Testis (tissue), 3 donors: ENCODE measurements around the gene SLC1A3. TPM values are rescaled to one million over a fixed set of nuclear protein-coding genes. Genes with fewer than 3 reads are reported as not detected.

Source experiments
- DNase-seq: peaks from one replicate; pipeline ENCODE4 v3.0.0-alpha.2; 2019
- H3K27ac ChIP-seq, 2 donors: fragments of 200-600 bp; sonication (generic); one replicate each; pipeline ENCODE4 v1.5.1; 2019
- H3K27me3 ChIP-seq: fragments of 200-600 bp; sonication (generic); one replicate; pipeline ENCODE4 v1.5.1; 2019
- H3K36me3 ChIP-seq: fragments of 200-600 bp; sonication (generic); one replicate; pipeline ENCODE4 v1.5.1; 2017; ENCODE audit warnings: low read depth; ENCODE audit errors: missing control alignments
- H3K4me1 ChIP-seq: fragments of 200-600 bp; sonication (generic); one replicate; pipeline ENCODE4 v1.5.1; 2019
- H3K4me3 ChIP-seq, 2 donors: fragments of 200-600 bp; sonication (generic); one replicate each; pipeline ENCODE4 v1.5.1; 2017 to 2019
- H3K9me3 ChIP-seq: fragments of 200-600 bp; sonication (generic); one replicate; pipeline ENCODE4 v1.5.1; 2017
- POLR2A ChIP-seq: fragments of 450-650 bp; IDR thresholded peaks from one replicate; pipeline ENCODE4 v1.6.1; 2017; ENCODE audit warnings: antibody characterized with exemption, mild to moderate bottlenecking, moderate library complexity
- WGBS, 2 donors: methylation state at CpG; one replicate each; pipeline ENCODE4 v1.1.5; 2018; 5-methylcytosine and 5-hydroxymethylcytosine counted together
- intact Hi-C: fragments of 100-400 bp; cut with DNase I; formaldehyde crosslinking; loops from one replicate; pipeline ENCODE4 v1.15.1; 2023; ENCODE audit warnings: low total_unique reads
- polyA plus RNA-seq: library from polyadenylated mRNA; stranded (reverse); fragments of 350-450 nt; fragmentation: Illumina TruSeq; extraction: RNeasy Lipid Tissue Mini Kit (QIAGEN cat#74804); gene quantifications from one replicate; pipeline ENCODE4 v1.2.3, GENCODE V29; 2014; ENCODE audit warnings: low read depth, low replicate concordance; ENCODE audit not compliant: insufficient read depth
- total RNA-seq, 2 donors: library from RNA; depleted of rRNA; stranded (reverse); fragments of >200 nt; gene quantifications; one replicate each; pipeline ENCODE4 v1.2.3, GENCODE V29; 2016
- TF ChIP-seq, protein P1 (sequence below), 3 experiments: fragments of 450-650 bp in 2 of 3; fragments of 200-600 bp in 1 of 3; sonication (generic) in 1 of 3; IDR thresholded peaks; one replicate each; pipeline ENCODE4 v1.5.1; 2016 to 2019; ENCODE audit warnings: antibody characterized with exemption in 3 of 3, mild to moderate bottlenecking in 2 of 3, moderate library complexity in 1 of 3

The SLC1A3 gene
- total and polyA plus RNA-seq, 3 donors from 2014 or later = 3.6 to 10.8 (median 6.6) TPM

DNA sequence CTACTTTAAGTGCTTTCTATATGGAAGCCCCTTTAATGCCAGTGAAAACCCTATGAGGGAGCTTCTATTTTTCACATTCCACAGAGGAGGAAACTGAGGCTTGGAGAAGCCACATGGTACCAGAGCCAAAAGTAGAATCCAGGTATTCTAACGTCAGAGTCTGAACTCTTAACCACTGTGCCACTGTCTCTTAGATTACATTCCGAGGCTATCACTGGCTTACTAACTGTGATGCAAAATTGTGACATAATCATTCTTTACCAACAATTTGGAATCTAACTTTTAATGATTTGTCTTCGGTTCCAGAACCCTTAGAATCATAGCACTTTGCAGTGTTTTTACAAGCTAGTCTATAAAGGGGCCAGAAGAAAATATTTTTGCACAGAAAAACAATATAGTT is 59.2 kb downstream of the SLC1A3 start:
- DNase-seq = no peak
- Histone ChIP-seq H3K9me3 (no peaks in the 10 kb centered on the region), H3K27me3 (no peaks in the 10 kb centered on the region), H3K4me3 (no peak overlapping the region), H3K27ac (no peak overlapping the region), H3K36me3 (no peaks in the 10 kb centered on the region), H3K4me1 (peaks cover 3% of the 10 kb centered on the region)
- TF ChIP-seq, protein P1, sequence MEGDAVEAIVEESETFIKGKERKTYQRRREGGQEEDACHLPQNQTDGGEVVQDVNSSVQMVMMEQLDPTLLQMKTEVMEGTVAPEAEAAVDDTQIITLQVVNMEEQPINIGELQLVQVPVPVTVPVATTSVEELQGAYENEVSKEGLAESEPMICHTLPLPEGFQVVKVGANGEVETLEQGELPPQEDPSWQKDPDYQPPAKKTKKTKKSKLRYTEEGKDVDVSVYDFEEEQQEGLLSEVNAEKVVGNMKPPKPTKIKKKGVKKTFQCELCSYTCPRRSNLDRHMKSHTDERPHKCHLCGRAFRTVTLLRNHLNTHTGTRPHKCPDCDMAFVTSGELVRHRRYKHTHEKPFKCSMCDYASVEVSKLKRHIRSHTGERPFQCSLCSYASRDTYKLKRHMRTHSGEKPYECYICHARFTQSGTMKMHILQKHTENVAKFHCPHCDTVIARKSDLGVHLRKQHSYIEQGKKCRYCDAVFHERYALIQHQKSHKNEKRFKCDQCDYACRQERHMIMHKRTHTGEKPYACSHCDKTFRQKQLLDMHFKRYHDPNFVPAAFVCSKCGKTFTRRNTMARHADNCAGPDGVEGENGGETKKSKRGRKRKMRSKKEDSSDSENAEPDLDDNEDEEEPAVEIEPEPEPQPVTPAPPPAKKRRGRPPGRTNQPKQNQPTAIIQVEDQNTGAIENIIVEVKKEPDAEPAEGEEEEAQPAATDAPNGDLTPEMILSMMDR (IDR thresholded peaks at IDR 0.05) = no peak
- no peak for TF ChIP-seq POLR2A
- 84 to 88% methylated on average over 3 of the region's 3 CpGs for WGBS, 2 donors
- intact Hi-C loops = no loop called here

DNA sequence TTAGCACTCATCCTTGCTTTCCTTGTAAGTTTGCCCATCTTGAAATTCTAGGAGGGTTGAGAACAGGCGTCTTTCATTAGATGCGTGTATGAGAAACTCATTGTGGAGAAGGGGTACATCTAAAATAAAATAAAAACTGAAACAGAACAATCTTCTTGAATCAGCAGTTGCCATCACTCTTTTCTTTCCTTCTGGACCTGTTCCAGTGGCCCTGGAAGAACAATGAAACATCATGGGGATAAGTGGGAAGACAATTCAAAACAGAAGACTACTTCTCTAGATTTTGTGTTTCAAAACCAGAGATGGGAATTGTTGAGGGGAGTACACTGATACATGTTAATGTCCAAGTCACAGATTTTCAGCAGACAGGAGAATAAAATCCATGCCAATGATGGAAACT is 59.9 kb downstream of the SLC1A3 start:
- no peak for DNase-seq
- intact Hi-C loops = no loop called here
- Histone ChIP-seq H3K9me3 (no peaks in the 10 kb centered on the region), H3K27me3 (no peaks in the 10 kb centered on the region), H3K27ac (no peak overlapping the region), H3K4me1 (no peaks in the 10 kb centered on the region), H3K36me3 (no peaks in the 10 kb centered on the region), H3K4me3 (no peak overlapping the region)
- 95 to 98% methylated on average over 2 of the region's 2 CpGs for WGBS, 2 donors
- TF ChIP-seq POLR2A = no peak
- TF ChIP-seq, protein P1 (IDR thresholded peaks at IDR 0.05) = no peak

DNA sequence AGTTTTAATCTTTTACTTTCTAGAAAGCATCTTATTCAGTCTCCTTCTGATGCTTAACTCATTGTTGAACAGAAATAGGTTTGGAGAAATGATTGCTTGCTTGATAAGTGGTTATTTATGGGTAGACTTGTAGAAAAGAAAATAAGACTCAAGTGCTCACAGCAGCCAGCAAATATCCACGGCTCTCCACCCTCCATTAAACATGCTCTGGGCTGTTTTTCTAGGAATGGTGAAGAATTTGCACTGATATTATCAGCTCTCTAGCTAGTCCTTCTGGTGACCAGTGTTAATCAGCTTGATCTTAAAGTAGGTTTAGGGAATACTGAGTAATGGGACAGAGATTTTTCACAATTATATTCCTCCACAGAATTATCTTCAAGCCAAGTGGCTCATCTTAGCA is 60.6 kb downstream of the SLC1A3 start:
- Histone ChIP-seq H3K4me3 (no peak overlapping the region), H3K27me3 (no peaks in the 10 kb centered on the region), H3K36me3 (no peaks in the 10 kb centered on the region), H3K9me3 (no peaks in the 10 kb centered on the region), H3K27ac (no peak overlapping the region), H3K4me1 (no peaks in the 10 kb centered on the region)
- intact Hi-C loops = no loop called here
- no peak for DNase-seq
- 89 to 91% methylated on average over 1 of the region's 1 CpG for WGBS, 2 donors
- TF ChIP-seq, protein P1 (IDR thresholded peaks at IDR 0.05) = no peak
- no peak for TF ChIP-seq POLR2A

DNA sequence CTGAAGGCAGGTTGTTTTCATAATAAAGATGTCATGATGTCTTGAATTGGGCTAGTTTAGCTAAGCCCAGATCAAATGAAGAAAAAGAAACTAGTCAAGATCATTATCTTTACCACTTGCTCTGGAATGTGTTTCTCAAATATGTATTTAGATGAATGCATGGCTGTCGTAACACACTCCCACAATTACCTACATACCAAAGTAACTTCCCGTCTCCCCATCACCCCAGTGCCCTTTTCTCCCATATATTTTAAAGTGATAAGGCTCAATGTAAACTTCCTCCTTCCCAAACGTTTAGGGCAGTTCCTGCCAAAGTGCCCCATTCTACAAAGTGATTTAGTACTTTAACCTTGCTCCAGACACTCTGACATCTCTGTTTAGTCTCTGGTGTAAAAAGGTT is 61.4 kb downstream of the SLC1A3 start:
- no peak for DNase-seq
- TF ChIP-seq, protein P1 (IDR thresholded peaks at IDR 0.05) = no peak
- no peak for TF ChIP-seq POLR2A
- WGBS, 2 donors = 65 to 72% methylated on average over 3 of the region's 3 CpGs
- Histone ChIP-seq H3K36me3 (no peaks in the 10 kb centered on the region), H3K4me1 (no peaks in the 10 kb centered on the region), H3K27me3 (no peaks in the 10 kb centered on the region), H3K9me3 (no peaks in the 10 kb centered on the region), H3K27ac (no peak overlapping the region), H3K4me3 (no peak overlapping the region)
- intact Hi-C loops = no loop called here

DNA sequence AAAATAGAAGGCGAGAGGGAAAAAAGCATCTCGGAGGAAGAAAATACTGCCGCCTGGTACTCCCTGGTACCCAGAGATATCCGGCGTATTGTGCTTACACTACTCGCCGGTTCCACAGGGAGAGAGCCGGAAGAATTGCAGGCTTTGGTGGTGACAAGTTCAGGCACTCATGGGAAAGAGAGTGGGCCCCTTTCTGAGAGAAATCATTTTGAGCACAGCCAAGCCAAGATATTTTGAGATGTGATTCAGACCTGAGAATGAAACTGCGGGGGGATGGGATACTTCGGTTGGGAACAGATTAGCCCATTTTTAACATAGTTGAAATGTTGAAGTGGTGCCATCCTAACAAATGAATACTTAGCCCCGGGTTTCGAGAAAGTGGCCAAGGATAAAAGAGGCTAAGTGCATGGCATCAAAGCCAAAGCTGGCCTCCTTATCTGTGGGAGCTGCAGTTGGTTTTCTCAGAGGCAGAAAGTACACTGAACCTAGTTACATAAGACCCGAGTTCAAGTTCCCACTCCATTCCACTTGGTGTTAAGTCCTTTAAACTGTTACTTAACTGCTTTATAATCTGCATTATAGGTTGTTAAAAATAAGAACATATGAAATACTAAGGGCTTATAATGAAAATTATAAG is 62.7 kb downstream of the SLC1A3 start:
- Histone ChIP-seq H3K36me3 (no peaks in the 10 kb centered on the region), H3K9me3 (no peaks in the 10 kb centered on the region), H3K4me3 (no peak overlapping the region), H3K27me3 (no peaks in the 10 kb centered on the region), H3K4me1 (no peaks in the 10 kb centered on the region), H3K27ac (no peak overlapping the region)
- DNase-seq = no peak
- intact Hi-C loops = no loop called here
- 63 to 72% methylated on average over 13 of the region's 13 CpGs for WGBS, 2 donors
- no peak for TF ChIP-seq POLR2A
- TF ChIP-seq, protein P1 (IDR thresholded peaks at IDR 0.05) = no peak
